Astrocyte of the cerebellum (primary cell): Measurements from ENCODE around the gene ANKH.
A peak's percentile ranks its signal among the peaks of the same experiment; 100 is the strongest.

Source experiments
- DNase-seq: peaks from one replicate; pipeline ENCODE4 v3.0.0-alpha.2; 2011; ENCODE audit warnings: low read depth
- H3K4me3 ChIP-seq: 2 replicates; pipeline ENCODE4 v1.5.1; 2011; ENCODE audit warnings: mild to moderate bottlenecking, low read depth, low read length, moderate library complexity
- in situ Hi-C: cut with HindIII; loops from 2 replicates; pipeline ENCODE4 v1.10.0; 2017; ENCODE audit warnings: low sequenced_read_pairs
- TF ChIP-seq, protein P1 (sequence below): IDR thresholded peaks from 2 replicates; pipeline ENCODE4 v1.5.1; 2012; ENCODE audit warnings: low read length, low read depth, moderate library complexity, mild to moderate bottlenecking; ENCODE audit errors: missing control alignments

Gene ANKH

GRCh38 chr5:14663734-14664269 is 207.8 kb downstream of the ANKH start:
- in situ Hi-C loops, result no loop called here
- no peak for DNase-seq
- TF ChIP-seq, protein P1, sequence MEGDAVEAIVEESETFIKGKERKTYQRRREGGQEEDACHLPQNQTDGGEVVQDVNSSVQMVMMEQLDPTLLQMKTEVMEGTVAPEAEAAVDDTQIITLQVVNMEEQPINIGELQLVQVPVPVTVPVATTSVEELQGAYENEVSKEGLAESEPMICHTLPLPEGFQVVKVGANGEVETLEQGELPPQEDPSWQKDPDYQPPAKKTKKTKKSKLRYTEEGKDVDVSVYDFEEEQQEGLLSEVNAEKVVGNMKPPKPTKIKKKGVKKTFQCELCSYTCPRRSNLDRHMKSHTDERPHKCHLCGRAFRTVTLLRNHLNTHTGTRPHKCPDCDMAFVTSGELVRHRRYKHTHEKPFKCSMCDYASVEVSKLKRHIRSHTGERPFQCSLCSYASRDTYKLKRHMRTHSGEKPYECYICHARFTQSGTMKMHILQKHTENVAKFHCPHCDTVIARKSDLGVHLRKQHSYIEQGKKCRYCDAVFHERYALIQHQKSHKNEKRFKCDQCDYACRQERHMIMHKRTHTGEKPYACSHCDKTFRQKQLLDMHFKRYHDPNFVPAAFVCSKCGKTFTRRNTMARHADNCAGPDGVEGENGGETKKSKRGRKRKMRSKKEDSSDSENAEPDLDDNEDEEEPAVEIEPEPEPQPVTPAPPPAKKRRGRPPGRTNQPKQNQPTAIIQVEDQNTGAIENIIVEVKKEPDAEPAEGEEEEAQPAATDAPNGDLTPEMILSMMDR, result no peak
- peak overlapping the region; percentile 76 for H3K4me3 ChIP-seq

DNA sequence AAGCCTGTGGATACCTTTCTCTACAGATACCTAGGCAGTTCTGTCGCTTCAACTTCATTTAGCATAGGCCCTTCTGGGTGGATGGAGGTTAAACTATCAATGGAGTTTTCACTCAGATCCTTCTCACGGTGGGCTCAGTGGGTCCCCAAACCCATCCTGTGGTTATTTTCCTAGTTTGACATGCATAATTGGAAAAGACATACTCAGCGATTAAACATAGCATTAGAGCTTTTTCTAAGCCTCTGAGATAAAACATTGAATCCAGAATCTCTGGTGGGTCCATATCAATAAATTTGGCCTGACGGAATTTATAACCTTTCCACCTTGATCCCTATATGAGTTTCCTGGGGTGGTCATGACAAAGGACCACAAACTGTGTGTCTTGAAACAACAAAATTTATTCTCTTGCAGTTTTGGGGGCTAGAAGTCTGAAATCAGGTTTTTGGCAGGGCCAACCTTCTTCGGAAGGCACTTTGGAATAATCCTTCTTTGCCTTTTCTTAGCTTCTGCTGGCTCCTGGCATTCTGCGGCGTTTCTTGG is 208.8 kb downstream of the ANKH start:
- in situ Hi-C loops, result no loop called here
- no peak overlapping the region for H3K4me3 ChIP-seq
- TF ChIP-seq, protein P1, result no peak
- DNase-seq, result no peak

DNA sequence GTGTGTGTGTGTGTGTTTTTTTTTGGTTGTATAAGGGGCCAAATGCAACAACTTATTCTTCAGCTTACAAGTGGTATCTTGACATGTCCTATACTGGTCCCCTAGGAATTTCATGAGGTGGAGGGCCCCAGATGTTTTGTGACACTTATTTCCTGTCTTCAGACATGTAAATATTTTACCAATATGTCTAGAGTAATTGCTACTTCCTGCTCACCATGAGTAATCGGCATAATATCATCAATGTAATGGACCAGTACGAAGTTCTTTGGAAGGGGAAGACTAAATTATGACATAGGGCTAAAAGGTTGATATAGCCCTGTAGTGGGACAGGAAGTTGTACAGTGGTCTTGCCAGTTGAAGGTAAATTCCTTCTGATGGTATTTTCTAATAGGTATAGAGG is 210.7 kb downstream of the ANKH start:
- no peak overlapping the region for H3K4me3 ChIP-seq
- TF ChIP-seq, protein P1, result no peak
- no peak for DNase-seq
- in situ Hi-C loops, result no loop called here

GRCh38 chr5:14659821-14660607 is 211.6 kb downstream of the ANKH start:
- DNase-seq, result no peak

GRCh38 chr5:14656898-14657297 is 214.7 kb downstream of the ANKH start:
- H3K4me3 ChIP-seq, result no peak overlapping the region
- TF ChIP-seq, protein P1, result no peak
- no peak for DNase-seq
- in situ Hi-C loops, result no loop called here

More at GRCh38 chr5:14659821-14660607, 211.6 kb downstream of the ANKH start:
- in situ Hi-C loops, result no loop called here
- TF ChIP-seq, protein P1, result no peak
- no peak overlapping the region for H3K4me3 ChIP-seq

GRCh38 chr5:14655146-14655741 is 216.3 kb downstream of the ANKH start:
- no peak for DNase-seq
- TF ChIP-seq, protein P1, result no peak
- in situ Hi-C loops, result no loop called here
- H3K4me3 ChIP-seq, result no peak overlapping the region
